ENCODE results near the gene NSUN2.

The NSUN2 gene

DNA sequence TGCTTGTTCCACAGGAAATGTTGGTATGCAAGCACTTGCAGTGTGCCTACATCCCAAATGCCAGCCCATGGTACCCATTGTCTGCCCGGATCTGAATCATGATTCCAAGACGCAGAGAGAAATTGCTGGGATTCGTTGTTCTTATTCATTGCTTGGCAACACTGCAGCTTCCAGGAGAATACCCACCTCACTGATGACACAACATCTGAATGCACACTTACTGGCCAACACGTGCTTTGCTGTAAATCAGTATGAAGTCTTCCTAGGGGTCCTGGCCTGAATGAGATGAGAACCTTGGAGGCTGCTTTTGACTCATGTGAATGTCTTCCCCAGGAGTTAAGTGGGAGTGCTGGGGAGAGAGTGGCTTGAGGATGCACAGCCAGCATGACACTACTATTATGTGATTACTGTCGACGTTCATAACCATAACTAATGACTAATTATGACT lies 12.0 kb upstream of the NSUN2 start:
- DNase-seq (ENCODE audit: low read depth, low spot score), result no peak

DNA sequence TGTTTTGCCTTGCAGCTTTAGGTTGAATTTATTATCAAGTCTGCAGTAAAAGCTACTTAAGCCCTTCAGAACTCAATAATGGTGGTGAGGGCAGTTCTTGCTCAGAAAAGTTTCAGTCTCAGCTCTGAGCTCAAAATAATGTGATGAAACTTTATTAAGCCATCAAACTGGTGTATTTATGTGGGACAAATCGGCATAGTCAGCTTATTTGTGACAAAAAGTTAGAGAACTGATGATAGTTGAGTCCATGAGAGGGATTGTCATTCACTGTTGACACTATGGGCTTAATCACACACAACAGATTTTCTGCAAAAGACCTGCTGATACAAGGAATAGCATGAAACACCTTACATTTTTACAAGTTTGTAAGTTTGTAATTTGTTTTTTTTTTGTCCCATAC lies 9.8 kb upstream of the NSUN2 start:
- DNase-seq (ENCODE audit: low read depth, low spot score), result no peak

DNA sequence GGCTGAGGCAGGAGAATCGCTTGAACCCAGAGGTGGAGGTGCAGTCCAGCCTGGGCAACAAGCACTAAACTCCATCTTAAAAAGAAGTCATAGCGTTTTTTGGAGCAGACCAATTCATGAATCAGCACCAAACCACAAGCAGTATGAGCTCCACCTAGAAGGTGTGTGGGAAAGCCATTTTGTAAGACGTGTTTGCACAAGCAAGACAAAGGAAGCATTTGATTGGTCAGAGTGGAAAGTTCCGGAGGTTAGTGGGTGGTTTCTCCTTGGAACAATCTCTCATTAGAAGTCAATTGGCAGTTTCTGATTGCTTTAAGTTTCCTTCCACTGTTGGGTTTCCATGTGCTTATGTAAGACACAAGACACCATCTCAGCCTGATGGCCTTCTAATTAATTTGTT lies 5.4 kb upstream of the NSUN2 start:
- no peak for DNase-seq (ENCODE audit: low read depth, low spot score)

DNA sequence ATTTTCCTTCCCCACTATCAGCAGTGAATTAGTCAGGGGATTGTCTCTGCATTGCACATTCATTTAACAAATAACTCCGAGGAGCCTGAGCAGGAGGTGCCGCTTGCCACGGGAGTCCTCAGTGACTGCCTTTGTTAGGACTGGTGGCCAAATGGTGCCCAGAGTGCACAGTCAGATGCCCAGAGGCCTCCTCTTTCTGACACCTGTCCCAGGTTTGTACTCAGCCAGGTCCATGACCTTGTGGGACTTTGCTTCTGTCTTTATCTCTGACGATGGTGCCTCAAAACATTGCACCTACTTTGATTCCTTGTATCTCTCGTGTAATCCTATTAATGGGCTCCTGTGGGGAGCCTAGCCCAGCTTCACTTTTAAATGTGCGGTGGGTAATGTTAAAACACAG lies 4.7 kb upstream of the NSUN2 start:
- no peak for DNase-seq (ENCODE audit: low read depth, low spot score)

DNA sequence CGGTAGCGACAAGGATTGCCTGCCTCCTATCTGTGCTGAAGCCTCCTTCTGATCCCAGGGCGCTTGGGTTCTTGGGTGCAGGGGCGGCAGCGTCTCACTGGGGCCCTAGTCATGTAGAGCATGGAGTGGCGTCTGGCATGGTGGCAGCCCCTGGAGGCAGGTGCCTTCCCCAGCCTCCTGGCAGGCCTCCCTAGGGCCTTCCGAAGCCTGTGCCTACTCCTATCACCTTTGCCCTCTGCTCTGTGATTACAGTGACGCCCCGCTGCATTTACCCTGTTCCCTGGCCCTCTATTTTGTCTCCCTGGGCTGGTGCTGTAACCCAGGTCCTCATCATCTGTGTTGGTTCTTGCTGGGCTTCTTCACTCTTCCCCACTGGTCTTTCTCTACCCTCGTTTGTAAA lies 4.2 kb upstream of the NSUN2 start:
- no peak for DNase-seq (ENCODE audit: low read depth, low spot score)

DNA sequence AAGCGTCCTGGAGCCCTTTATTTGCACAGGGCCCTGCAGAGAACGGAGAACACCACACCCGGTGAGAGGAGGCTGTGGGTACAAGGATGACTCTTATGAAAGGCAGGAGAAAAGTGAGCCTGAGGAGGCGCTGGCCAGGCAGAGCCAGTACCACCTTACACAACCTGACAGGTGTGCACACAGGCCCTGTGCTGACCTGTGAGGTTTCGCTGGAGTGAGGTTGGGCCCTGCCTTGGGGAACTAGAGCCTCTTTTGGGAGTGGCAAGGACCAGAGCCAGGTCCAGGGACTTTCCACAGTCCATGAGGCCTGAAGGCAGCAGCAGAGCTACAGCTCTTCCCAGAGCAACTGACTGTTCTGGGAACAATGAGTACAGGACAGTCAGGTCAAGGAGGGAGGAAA lies 3.4 kb upstream of the NSUN2 start:
- no peak for DNase-seq (ENCODE audit: low read depth, low spot score)

DNA sequence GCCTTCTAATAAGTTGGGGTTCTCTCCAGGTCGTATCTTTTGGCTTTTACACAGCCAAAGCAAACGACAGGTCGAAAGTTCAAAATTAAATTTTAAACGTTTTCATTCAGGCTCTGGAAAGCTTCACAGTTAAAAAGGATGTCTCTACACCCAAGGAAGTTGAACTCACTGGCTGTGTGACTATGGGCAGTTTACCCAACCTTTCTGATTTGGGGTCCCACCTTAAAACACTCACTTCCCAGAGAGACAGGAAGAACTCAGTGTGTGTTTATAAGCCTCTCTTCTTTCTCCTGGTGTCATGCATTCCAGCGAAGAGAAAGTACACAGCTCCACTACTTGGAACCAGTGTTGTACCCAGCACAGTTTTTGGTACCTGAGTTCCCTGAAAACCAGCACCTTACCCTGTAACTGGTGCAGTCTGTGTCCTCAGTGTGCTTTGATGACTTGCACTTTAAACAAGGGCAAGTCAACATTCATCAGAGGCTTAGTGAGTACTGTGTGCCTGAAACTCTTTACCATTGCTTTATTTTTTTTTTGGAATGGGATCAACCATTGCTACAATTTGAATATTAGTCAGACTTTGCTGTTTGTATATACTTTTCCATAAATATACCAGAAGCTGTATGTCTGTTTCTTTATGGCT lies 2.1 kb upstream of the NSUN2 start:
- DNase-seq (ENCODE audit: low read depth, low spot score), result no peak

DNA sequence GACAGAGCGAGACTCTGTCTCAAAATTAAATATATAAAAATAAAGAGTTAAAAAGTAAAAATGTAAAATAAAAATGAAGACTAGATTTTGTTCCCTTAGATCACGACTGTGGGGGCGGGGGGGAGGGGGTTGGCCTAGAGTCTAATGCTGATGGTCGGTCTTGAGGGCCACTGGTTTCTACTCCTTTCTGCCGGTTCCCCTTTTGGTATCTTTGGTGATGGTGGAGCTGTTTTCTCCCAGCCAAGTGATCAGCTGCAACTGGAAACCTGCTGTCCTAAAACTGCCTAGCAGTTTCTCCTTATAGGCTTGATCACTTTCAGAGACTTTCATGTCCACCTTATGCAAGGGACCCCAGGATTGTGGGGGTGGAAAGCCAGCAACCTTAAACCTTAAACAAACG lies 1.5 kb upstream of the NSUN2 start:
- no peak for DNase-seq (ENCODE audit: low read depth, low spot score)

DNA sequence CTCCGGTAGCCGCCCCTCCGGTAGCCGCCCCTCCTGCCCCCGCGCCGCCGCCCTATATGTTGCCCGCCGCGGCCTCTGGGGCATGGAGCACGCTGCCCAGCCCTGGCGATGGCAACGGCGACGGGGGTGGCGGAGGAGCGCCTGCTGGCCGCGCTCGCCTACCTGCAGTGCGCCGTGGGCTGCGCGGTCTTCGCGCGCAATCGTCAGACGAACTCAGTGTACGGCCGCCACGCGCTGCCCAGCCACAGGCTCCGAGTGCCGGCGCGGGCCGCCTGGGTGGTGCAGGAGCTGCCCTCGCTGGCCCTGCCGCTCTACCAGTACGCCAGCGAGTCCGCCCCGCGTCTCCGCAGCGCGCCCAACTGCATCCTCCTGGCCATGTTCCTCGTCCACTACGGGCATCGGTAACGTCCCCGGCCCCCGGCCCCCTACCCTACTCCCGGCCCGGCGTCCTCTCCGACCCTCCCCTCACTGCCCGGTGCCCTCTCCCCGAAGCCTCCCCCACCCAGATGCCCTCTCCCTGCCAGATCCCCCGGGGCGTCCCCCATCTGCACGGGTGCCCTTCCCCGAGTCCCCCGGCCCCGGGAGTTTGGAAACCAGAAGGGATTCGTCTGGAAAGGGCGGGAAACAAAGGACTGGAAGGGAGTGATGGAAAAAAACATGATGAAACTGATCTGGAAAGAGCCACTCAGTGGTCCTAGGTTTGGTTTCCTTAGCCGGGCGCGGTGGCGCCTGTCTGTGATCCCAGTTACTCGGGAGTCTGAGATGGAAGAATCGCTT lies 813 bp upstream of the NSUN2 start:
- DNase-seq (ENCODE audit: low read depth, low spot score), result no peak

DNA sequence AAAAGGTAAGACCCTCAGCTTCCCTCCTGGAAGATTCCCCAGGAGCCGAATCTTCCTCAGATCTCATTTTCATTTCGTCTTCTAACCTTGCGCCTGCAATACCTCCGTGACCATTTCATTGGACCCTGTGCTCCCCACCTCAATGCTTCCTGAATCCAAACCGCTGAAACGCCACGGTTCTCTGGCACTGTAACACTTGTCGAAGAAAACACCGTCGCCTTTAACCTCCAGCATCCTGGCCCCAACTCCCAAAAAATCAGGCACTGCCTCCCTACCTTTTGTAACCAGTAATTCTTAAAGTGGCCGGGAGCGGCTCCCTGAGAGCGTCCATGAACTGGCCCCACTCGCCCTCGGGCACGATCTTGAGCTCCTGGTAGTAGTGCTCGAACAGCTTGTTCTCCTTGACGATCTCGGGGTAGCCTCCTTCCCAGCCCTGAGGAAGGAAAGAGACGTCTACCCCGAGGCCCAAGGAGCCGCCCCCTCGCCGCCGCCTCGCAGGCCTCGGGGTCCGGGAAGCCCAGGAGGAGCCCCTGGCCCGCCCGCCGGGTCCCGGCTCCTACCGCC lies 438 bp downstream of the NSUN2 start:
- DNase-seq (ENCODE audit: low read depth, low spot score), result no peak

DNA sequence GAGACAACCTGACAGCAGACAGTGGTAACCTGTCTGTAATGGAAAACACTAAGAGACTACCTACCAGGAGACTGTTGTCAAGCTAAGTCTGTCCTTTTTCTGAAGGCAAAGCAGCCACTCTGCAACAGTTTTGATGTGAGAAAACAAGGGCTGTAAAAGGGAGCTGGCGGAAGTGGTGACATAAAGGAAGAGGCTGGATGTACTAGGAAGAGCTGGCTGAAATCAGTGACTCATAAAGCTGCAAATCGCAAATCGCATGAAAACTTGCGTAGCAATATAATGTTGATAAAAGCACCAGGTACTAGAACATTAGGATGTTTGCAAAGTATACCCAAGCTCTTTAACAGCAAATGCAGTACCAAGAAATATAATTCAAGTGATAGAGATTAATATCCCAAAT lies 1.4 kb downstream of the NSUN2 start:
- DNase-seq (ENCODE audit: low read depth, low spot score), result no peak

DNA sequence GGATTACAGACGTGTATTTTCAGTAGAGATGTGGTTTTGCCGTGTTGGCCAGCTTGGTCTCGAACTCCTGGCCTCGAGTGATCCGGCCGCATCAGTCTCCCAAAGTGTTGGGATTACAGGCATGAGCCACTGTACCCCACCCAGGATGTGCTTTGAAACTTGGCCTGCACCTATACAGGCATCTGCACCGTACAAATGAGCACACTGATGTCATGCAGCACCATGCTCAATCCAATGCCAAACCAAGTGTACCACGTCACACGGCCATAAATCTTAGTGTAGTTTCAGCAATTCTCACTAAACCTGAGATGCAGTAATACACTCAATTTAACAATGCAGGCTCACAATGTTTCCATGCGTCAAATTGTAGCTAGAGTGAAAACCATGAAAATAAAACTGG lies 6.3 kb downstream of the NSUN2 start:
- DNase-seq (ENCODE audit: low read depth, low spot score), result no peak

DNA sequence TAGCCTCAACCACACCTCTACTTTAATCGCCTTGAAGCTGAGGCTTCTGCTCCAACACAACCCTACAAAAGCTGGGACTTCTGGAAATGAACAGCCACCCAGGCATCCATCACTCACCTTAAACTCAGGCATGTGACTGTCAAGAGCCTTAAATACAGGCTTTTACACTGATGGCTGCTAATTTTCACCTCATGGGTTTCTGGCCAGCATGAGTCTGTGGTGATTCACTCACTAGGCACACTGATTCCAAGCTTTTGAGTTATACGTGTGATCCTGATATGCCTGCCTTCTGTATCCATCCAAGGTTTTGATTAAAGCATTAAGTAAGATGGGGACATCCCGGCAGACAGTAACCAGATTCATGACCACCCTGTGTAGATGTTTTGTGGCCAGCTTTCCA lies 8.9 kb downstream of the NSUN2 start:
- DNase-seq (ENCODE audit: low read depth, low spot score), result no peak

DNA sequence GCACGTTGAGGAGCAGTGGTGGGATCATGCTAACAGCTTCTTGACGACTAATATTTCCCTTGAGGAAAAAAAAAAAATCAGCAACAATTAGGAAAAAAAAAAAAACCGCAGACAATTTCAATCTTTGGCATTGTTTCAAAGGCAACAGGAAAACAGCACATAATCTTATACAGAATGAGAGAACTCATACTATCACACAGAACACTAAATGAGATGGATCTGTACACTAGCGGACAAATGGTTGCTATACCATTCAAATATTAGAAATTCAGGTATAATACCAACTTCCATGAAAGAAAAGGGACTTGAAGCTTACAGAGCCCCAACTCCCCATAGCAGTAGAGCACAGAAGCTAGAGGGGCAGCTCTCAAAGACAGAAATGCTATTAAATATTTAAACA lies 9.6 kb downstream of the NSUN2 start:
- DNase-seq (ENCODE audit: low read depth, low spot score), result no peak

DNA sequence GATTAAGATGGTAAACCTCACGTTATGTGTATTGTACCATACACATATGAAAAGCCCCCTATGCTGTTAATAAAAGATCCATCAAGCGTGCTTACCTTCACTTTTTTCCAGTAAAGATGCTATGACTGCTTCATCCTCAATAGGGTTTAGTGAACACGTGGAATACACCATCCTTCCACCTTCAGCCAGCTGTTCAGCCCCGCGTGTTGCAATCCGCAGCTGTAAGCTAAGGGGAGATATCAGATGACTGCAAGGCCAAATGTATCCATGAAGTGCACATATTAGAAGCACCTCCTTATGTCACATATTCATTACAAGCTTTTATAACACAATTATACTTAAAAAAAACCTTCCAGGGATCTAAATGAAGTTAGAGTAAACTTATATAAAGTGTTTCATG lies 16.2 kb downstream of the NSUN2 start:
- no peak for DNase-seq (ENCODE audit: low read depth, low spot score)

DNA sequence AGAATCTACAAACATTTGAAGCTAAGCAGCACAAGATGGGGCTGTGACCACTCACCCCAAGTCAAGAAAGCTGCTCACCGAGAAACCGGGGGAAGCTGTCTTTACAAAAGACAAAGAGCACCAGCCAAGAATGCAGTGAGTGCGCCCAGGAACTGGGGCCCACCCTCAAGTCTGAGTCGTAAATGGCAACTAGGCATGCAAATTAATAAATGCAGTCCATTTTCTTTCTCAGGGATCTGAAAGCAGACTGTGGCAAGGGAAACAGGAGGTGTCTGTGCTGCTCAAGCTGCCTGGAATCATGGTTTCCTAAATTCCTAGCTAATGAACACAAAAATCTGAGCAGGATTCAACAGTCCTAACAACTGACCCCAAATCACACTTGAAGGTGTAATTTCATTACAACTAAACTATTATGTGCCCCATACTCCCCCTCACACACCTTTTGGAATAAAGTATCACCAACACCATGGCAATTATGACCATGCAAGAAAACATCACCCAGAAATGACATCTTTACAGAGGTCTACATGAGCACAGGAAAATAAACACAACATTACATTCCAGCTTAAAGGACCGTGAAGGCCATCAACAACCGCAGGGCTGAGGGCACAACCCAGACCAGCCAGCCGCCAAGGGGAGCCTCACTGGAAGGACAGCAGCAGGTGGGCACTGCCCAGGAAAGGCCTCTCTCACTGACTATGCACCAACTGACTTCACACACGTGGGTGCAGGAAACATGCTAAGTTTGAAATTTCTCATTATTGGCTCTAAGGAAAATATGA lies 17.6 kb downstream of the NSUN2 start:
- no peak for DNase-seq (ENCODE audit: low read depth, low spot score)

DNA sequence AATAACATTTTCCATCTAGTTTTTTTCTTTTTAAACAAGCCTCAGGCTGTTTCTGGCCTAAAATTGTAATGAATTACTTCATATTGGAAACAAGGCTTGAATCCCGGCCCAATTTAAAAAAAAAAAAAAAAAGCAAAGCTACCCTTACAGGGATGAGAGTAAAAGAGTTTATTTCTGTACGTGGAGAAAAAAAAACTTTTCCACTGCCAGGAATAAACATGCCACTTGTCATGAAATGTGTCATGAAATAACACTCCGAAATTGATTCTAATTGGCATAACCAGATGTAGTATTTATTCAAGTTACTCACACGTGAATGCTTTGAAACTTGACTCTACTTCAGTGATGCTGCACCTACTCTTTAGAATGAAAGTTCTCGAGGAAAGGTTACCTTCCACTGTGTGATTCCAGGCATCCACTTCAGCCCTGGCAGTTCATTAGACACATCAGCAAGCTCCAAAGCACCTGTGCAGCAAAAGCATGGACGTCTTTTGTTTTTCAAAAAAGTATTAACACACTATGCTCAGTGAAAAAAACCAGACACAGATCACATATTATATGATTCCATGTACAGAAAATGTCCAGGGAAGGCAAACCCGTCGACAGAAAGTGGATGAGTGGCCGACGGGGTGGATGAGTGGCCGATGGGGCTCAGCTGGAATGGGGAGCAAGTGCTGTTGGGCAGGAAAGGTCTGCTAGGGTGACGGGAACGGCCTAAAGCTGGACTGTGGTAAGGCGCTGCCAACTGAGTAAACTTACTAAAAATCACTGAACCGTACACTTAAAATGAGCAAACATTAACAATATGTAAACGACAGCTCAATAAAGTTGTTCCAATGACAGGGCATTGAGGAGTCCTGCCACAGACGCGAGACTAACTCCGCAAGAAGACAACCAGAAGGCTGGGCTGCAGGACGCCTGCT lies 21.2 kb downstream of the NSUN2 start:
- DNase-seq (ENCODE audit: low read depth, low spot score), result no peak

DNA sequence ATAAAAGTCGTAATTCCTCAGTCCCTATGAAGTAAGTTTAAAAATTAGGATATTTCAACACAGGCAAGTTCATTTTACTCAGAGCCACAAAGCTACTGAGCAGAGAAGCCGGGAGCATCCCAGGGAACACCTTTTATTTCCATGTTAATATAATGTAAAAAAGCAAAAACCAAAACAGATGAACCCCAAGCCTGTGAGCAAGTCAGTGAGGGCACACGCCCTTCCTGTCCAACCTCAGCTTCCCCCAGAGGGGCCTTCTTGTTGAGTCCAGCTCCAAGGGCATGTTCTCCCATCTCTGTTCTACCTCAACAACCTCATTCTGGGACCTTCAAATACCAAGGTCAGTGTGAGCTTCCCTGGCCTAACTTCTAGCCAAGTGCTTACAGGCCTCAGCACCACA lies 24.8 kb downstream of the NSUN2 start:
- DNase-seq (ENCODE audit: low read depth, low spot score), result no peak

DNA sequence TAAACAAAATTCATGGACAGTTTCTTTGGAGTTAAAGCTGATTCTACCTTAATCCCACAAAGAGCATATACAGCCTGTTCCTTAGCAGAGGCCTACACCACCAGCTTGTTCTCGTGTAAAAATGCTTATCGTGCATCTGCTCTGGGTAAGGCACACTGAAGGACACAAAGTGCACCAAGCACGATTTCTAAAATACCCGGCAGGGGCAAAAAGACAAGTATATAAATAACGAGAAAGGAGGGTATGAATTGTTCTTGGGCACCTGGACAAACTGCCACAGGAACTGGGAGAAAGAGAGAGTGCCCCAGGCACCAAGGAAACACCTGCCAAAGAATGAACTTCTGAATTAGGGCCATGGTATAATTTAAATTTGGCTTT lies 25.3 kb downstream of the NSUN2 start:
- DNase-seq (ENCODE audit: low read depth, low spot score), result no peak

DNA sequence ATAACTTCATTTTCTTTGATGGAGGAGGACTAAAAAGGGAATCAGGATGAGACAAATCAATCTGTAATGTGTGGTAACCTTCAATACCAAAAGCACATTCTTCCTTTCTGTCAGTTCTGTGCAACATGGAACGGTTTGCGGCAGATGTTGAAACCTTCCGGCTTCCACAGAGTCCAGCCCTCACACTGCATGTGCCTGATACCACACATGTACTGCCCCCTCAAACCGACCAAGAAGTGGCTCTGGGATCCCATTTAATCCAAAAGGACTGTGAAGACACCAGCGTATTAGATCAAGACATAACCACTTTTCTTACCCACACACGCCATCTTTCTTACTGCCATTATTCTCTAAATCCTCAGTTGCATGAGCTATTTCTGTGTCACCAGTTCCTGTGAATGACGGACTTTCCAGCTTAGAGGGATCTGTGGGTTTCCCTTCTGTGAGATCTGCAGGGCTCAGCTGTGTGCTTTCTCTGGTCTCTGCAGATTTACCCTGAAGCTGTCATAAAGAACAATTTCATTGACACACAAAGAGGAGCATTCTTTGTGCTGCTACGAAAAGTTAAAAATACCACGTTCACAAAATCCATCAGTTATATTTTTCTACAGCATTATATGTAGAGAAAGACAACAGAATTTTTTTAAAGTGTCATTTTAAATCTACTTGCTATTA lies 25.8 kb downstream of the NSUN2 start:
- no peak for DNase-seq (ENCODE audit: low read depth, low spot score)

DNA sequence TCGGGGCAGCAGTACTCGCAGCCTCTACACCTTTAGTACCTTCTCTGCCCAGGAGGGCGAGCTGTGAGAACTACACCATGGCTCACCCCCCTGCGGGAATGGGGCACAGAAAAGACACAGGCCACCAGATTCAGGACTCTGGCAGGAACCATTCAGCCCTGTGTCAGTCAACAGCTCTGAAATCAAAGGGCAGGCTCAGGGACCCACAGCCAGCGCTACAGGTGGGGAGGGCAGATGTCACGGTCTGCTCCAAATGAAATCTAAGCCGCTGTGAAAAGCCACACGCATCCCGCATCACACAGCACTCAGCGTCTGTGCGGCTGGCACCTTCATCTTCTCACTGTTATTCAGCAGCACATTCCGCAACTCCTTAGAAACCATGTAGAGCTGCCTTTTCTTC lies 27.9 kb downstream of the NSUN2 start:
- no peak for DNase-seq (ENCODE audit: low read depth, low spot score)
